GM12875 (cell line): Measurements from ENCODE around the gene KIAA1191.

Experiments used
- H3K4me3 ChIP-seq: one replicate; pipeline ENCODE4 v1.5.1; 2011; ENCODE audit warnings: low read depth, low read length, control low read depth
- CTCF ChIP-seq: IDR thresholded peaks from 2 replicates; pipeline ENCODE4 v1.5.1; 2011; ENCODE audit warnings: low read depth, mild to moderate bottlenecking, control low read depth, inconsistent platforms, low read length, moderate library complexity, borderline replicate concordance; ENCODE audit not compliant: insufficient read depth

KIAA1191 gene

GRCh38 chr5:176406436-176407052, 45.0 kb upstream of the KIAA1191 start:
- TF ChIP-seq CTCF, result no peak
- no peak overlapping the region for H3K4me3 ChIP-seq

- no peak for TF ChIP-seq CTCF
- no peak overlapping the region for H3K4me3 ChIP-seq
These were observed 44.3 kb upstream of the KIAA1191 start for GRCh38 chr5:176405656-176406435.

- no peak for TF ChIP-seq CTCF
- no peak overlapping the region for H3K4me3 ChIP-seq
These were observed 40.0 kb upstream of the KIAA1191 start for GRCh38 chr5:176401281-176402205.

GRCh38 chr5:176400382-176401156, 39.0 kb upstream of the KIAA1191 start:
- TF ChIP-seq CTCF, result no peak
- H3K4me3 ChIP-seq, result no peak overlapping the region

GRCh38 chr5:176397736-176398420, 36.3 kb upstream of the KIAA1191 start:
- TF ChIP-seq CTCF, result no peak
- H3K4me3 ChIP-seq, result no peak overlapping the region

- no peak for TF ChIP-seq CTCF
- H3K4me3 ChIP-seq, result no peak overlapping the region
These were observed 34.8 kb upstream of the KIAA1191 start for GRCh38 chr5:176396330-176396729.
